ENCODE data around the gene PHTF1. TPM values are rescaled to one million over a fixed set of nuclear protein-coding genes. Genes with fewer than 3 reads are reported as not detected.

Gene PHTF1
- 13.8 TPM for total RNA-seq (2013)
- 10 to 100 TPM in 2 of 3 donors, 1 to 10 TPM in 1; 6.7 to 12.2 (median 11.1) TPM for polyA plus RNA-seq
- 9.6 and 12.4 TPM in 2 replicates for polyA minus RNA-seq
- total RNA-seq: 22.8 to 80.8 (median 44.3) reads per million in 11 experiments

GRCh38 chr1:113759333-113760101 lies at the start of gene PHTF1:
PHTF1 (minus strand) TSS chr1:113759486; CDS start chr1:113758703, 783 bp downstream.
- intact Hi-C loops (cut with micrococcal nuclease): loop anchor here (2.0 to 5.0 kb wide), 2 partner anchors 53 kb away; partner anchors contain the start of gene RSBN1 (in 2 of the 2)

More at GRCh38 chr1:113759333-113760101, at the start of gene PHTF1:
- Histone ChIP-seq H2AFZ (ENCODE audit: insufficient read depth, low read depth, low read length, poor library complexity, severe bottlenecking) (peak within 1 kb of the TSS; percentile 91), H3K9me3 (replicated peaks in 1 of 2; ENCODE audit: control insufficient read depth in 1 of 2, insufficient read depth in 1 of 2, low read length in 2 of 2) (no peaks in the 10 kb centered on the region), H4K20me1 (ENCODE audit: insufficient read depth, low read length) (no peaks in the 10 kb centered on the region), H3K79me2 (ENCODE audit: insufficient read depth, low read length) (peaks cover 26% of the 10 kb centered on the region), H3K9ac (ENCODE audit: insufficient read depth, low read length, poor library complexity, severe bottlenecking) (peak within 1 kb of the TSS; percentile 96), H3K4me1 (ENCODE audit: control insufficient read depth in 1 of 2, insufficient read depth in 2 of 2, low read length in 2 of 2) (peaks cover 21 to 27% of the 10 kb centered on the region in 2 donors), H3K27me3 (ENCODE audit: control insufficient read depth in 2 of 2, insufficient read depth in 2 of 2, low read length in 2 of 2) (no peaks in the 10 kb centered on the region), H3K4me3 (replicated peaks in 1 of 3; ENCODE audit: low read depth in 2 of 3, low read length in 3 of 3) (peak within 1 kb of the TSS; percentile 71 to 98 (median 87)), H3K27ac (ENCODE audit: low read depth in 1 of 2, low read length in 2 of 2) (peak within 1 kb of the TSS; percentile 95 to 99), H3K36me3 (replicated peaks in 1 of 2; ENCODE audit: control insufficient read depth in 1 of 2, insufficient read depth in 2 of 2, low read length in 2 of 2) (peaks cover 4 to 22% of the 10 kb centered on the region in 2 donors), H3K4me2 (replicated peaks; ENCODE audit: extremely low read depth, low read length, poor library complexity, severe bottlenecking) (peak within 1 kb of the TSS; percentile 82)
- Mint-ChIP-seq H3K9me3 (peaks cover 0 to 1% (median 0%) of the 10 kb centered on the region in 7 donors), H3K36me3 (peaks cover 22 to 32% of the 10 kb centered on the region in 2 donors), H3K4me3 (peak within 1 kb of the TSS; percentile 96 to 98), H3K4me1 (peaks cover 31% of the 10 kb centered on the region), H3K27ac (peak within 1 kb of the TSS; percentile 99 to 100 (median 99)), H3K27me3 (ENCODE audit: low read depth in 3 of 3) (no peaks in the 10 kb centered on the region)
- DNase-seq: peak; percentile 84 to 86 (median 85)
- WGBS (ENCODE audit: insufficient coverage): under 1% methylated on average over 44 of the region's 47 CpGs
- no peak for TF ChIP-seq CTCF (IDR thresholded peaks at IDR 0.05)

Measured in CD14-positive monocyte (primary cell).